Urothelium cell line (cell line): ENCODE measurements around the gene AKR1E2.
A peak's percentile ranks its signal among the peaks of the same experiment; 100 is the strongest.

Experiments used
- DNase-seq: peaks from one replicate; pipeline ENCODE4 v3.0.0; 2011; ENCODE audit warnings: low spot score, mixed read lengths
- FAIRE-seq: peaks from 2 replicates; lab custom pipeline; 2011; peaks lifted over from hg19 to GRCh38; lab: Jason Lieb, UNC

Gene AKR1E2

GRCh38 chr10:4843525-4844180 lies 17.6 kb downstream of the AKR1E2 start:
- FAIRE-seq (no peak), DNase-seq (no peak)

- DNase-seq (no peak), FAIRE-seq (no peak)
Measured at GRCh38 chr10:4844864-4845263, 18.9 kb downstream of the AKR1E2 start.

- FAIRE-seq, result no peak
- DNase-seq, result no peak
Measured at GRCh38 chr10:4845766-4846165, 19.8 kb downstream of the AKR1E2 start.

- FAIRE-seq, result no peak
- DNase-seq, result no peak
Measured at GRCh38 chr10:4846775-4847174, 20.8 kb downstream of the AKR1E2 start.

GRCh38 chr10:4847561-4848355 lies 21.8 kb downstream of the AKR1E2 start:
- DNase-seq, result peak; percentile 26
- FAIRE-seq, result no peak

GRCh38 chr10:4848356-4849041 lies 22.5 kb downstream of the AKR1E2 start:
- FAIRE-seq, result no peak

GRCh38 chr10:4849042-4849402 lies 23.0 kb downstream of the AKR1E2 start:
- DNase-seq (no peak), FAIRE-seq (no peak)

More at GRCh38 chr10:4848356-4849041, 22.5 kb downstream of the AKR1E2 start:
- DNase-seq, result no peak

GRCh38 chr10:4849555-4850242 lies 23.7 kb downstream of the AKR1E2 start:
- peak; percentile 76 for DNase-seq
- FAIRE-seq, result peak; percentile 48

GRCh38 chr10:4850397-4850796 lies 24.4 kb downstream of the AKR1E2 start:
- DNase-seq, result no peak
- FAIRE-seq, result no peak

GRCh38 chr10:4851176-4851575 lies 25.2 kb downstream of the AKR1E2 start:
- FAIRE-seq, result no peak

GRCh38 chr10:4851846-4852245 lies 25.8 kb downstream of the AKR1E2 start:
- FAIRE-seq, result no peak
- no peak for DNase-seq

More at GRCh38 chr10:4851176-4851575, 25.2 kb downstream of the AKR1E2 start:
- DNase-seq, result no peak

GRCh38 chr10:4865945-4866661 lies 40.1 kb downstream of the AKR1E2 start:
- DNase-seq (no peak), FAIRE-seq (no peak)

GRCh38 chr10:4867109-4867519 lies 41.1 kb downstream of the AKR1E2 start:
- FAIRE-seq (no peak), DNase-seq (no peak)

- no peak for FAIRE-seq
Measured at GRCh38 chr10:4867520-4868356, 41.7 kb downstream of the AKR1E2 start.

GRCh38 chr10:4868357-4868657 lies 42.3 kb downstream of the AKR1E2 start:
- no peak for DNase-seq
- FAIRE-seq, result no peak

More at GRCh38 chr10:4867520-4868356, 41.7 kb downstream of the AKR1E2 start:
- DNase-seq, result no peak

GRCh38 chr10:4882704-4883078 lies 56.7 kb downstream of the AKR1E2 start:
- DNase-seq, result no peak
- no peak for FAIRE-seq

GRCh38 chr10:4883079-4883739 lies 57.2 kb downstream of the AKR1E2 start:
- no peak for DNase-seq
- no peak for FAIRE-seq

GRCh38 chr10:4885162-4885561 lies 59.2 kb downstream of the AKR1E2 start:
- no peak for DNase-seq
- FAIRE-seq, result no peak

- DNase-seq, result no peak
- FAIRE-seq, result no peak
Measured at GRCh38 chr10:4887501-4887900, 61.5 kb downstream of the AKR1E2 start.
